Sciatic nerve (tissue), 2 donors: ENCODE results near the gene DKKL1. TPM values are rescaled to one million over a fixed set of nuclear protein-coding genes. Genes with fewer than 3 reads are reported as not detected.

Experiments used
- ATAC-seq: fragments of 200-7000 bp; cut with Tn5 transposase; one replicate; pipeline ENCODE4 v1.9.1; 2020; ENCODE audit warnings: mild to moderate bottlenecking, moderate library complexity
- DNase-seq: peaks from one replicate; pipeline ENCODE4 v3.0.0-alpha.2; 2020; ENCODE audit warnings: low spot score
- intact Hi-C: fragments of 100-400 bp; cut with DNase I; formaldehyde crosslinking; loops from one replicate; pipeline ENCODE4 v1.14.2; 2022
- total RNA-seq: library from RNA; stranded (reverse); fragmentation: NEBNext Ultra II Directional; extraction: Animal tissue kit (Norgen Biotek cat#: 25700); gene quantifications from one replicate; pipeline ENCODE4 v1.2.1, GENCODE V29; 2021
- donor health status: DM: no; HTN: no; CAD: no.
- donor health status: DM: no; HTN: no; CAD: no.

DKKL1 gene
- total RNA-seq, 1 donor from 2014 or later = 0.89 TPM

GRCh38 chr19:49389406-49389805 lies 25.7 kb downstream of the DKKL1 start:
- no peak for ATAC-seq
- DNase-seq = no peak
- intact Hi-C loops = no loop called here

- DNase-seq (no peak), ATAC-seq (no peak)
- intact Hi-C loops = no loop called here
Observed at GRCh38 chr19:49390131-49390928, 26.7 kb downstream of the DKKL1 start.

- DNase-seq (no peak), ATAC-seq (no peak)
- intact Hi-C loops = no loop called here
Observed at GRCh38 chr19:49390929-49391359, 27.3 kb downstream of the DKKL1 start.

GRCh38 chr19:49391581-49392399 lies 28.1 kb downstream of the DKKL1 start:
- intact Hi-C loops = no loop called here
- ATAC-seq (peak; percentile 87), DNase-seq (peak; percentile 88)

- DNase-seq = no peak
- intact Hi-C loops = no loop called here
- no peak for ATAC-seq
Observed at GRCh38 chr19:49393881-49394280, 30.2 kb downstream of the DKKL1 start.

- no peak for DNase-seq
- intact Hi-C loops = no loop called here
- ATAC-seq = no peak
Observed at GRCh38 chr19:49395581-49396407, 32.1 kb downstream of the DKKL1 start.

GRCh38 chr19:49396738-49397505 lies 33.2 kb downstream of the DKKL1 start:
- DNase-seq (no peak), ATAC-seq (no peak)
- intact Hi-C loops = no loop called here

GRCh38 chr19:49398001-49398615 lies 34.4 kb downstream of the DKKL1 start:
- ATAC-seq (no peak), DNase-seq (no peak)
- intact Hi-C loops = no loop called here

GRCh38 chr19:49398931-49399330 lies 35.3 kb downstream of the DKKL1 start:
- intact Hi-C loops = no loop called here
- no peak for DNase-seq

GRCh38 chr19:49400029-49400428 lies 36.4 kb downstream of the DKKL1 start:
- no peak for DNase-seq
- ATAC-seq = no peak
- intact Hi-C loops = no loop called here

More at GRCh38 chr19:49398931-49399330, 35.3 kb downstream of the DKKL1 start:
- ATAC-seq = no peak

GRCh38 chr19:49403404-49404187 lies 39.9 kb downstream of the DKKL1 start:
- DNase-seq = no peak
- ATAC-seq = no peak
- intact Hi-C loops = no loop called here

- DNase-seq (no peak), ATAC-seq (no peak)
- intact Hi-C loops = no loop called here
Observed at GRCh38 chr19:49407079-49407478, 43.4 kb downstream of the DKKL1 start.

- intact Hi-C loops = no loop called here
- DNase-seq = no peak
- ATAC-seq = no peak
Observed at GRCh38 chr19:49407482-49408015, 43.9 kb downstream of the DKKL1 start.

GRCh38 chr19:49408816-49409440 lies 45.3 kb downstream of the DKKL1 start:
- no peak for DNase-seq
- intact Hi-C loops = no loop called here
- no peak for ATAC-seq

- intact Hi-C loops = no loop called here
- ATAC-seq = no peak
- no peak for DNase-seq
Observed at GRCh38 chr19:49409441-49410029, 45.9 kb downstream of the DKKL1 start.

- ATAC-seq (no peak), DNase-seq (no peak)
- intact Hi-C loops = no loop called here
Observed at GRCh38 chr19:49411681-49412326, 48.1 kb downstream of the DKKL1 start.
